Stimulated activated CD8-positive, alpha-beta memory T cell treated with anti-CD3 and anti-CD28 coated beads, Interleukin-7, amount 100 ng/mL, for 48 hours (primary cell): ENCODE results near the gene RDX.

Source experiments
- DNase-seq, 2 donors: peaks; one replicate each; pipeline ENCODE4 v3.0.0-alpha.2; 2020; ENCODE audit warnings: low read depth in 1 of 2; ENCODE audit errors: extremely low read depth in 1 of 2

The RDX gene

DNA sequence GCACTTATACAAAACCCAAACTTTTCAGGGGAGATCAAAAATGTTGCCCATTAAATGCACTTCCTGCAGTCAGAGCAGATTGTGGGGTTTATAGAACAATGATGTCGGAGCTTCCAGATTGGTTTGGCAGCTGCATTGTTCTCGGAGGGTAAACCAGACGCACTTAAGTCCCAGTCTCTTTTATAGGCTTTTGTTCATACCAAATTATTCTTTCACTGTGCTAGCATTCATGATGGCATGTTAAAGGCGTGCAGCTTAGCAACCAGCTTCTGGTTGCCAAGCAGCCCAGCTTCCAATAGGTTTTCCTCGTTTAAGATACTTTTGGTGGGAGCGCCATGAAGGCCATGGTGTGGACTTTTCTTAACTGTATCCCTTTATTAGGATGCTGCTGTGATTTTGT lies 162.3 kb downstream of the RDX start:
- no peak for DNase-seq

GRCh38 chr11:110133160-110133559 lies 163.3 kb downstream of the RDX start:
- no peak for DNase-seq

DNA sequence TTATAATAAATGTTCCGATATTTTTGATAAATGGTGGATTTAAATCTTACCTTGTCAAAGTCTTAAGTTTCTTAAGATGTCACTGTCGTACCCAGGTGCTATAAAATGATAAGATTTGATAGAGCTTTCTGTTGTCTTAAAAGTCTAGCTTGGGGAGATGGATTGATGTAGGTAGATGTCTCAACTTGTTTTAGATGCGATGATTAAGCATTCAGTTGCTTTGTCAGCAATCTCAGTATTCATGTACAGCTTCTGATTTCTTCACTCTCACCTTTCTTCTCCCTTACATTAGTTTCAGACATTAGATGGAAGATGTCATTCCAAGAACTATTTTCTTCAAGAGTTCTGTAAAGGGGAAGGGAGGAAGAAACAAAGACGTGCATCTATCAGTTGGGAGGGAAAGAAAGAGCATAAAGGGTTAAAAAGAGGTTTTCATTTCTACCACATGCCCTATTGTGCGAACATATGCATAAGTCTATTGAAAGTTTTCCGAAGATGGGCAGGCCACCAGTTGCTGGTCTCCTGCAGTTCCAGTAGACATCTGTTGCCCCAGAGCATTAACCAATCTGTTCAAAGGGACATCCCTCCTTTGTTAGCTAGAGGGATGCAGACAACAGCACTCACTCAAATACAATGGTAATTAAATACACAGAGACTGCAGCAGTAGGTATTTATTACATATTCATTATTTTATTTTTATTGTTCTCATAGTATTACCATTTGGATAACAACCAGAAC lies 164.9 kb downstream of the RDX start:
- DNase-seq, result no peak

GRCh38 chr11:110130642-110131238 lies 165.7 kb downstream of the RDX start:
- no peak for DNase-seq

DNA sequence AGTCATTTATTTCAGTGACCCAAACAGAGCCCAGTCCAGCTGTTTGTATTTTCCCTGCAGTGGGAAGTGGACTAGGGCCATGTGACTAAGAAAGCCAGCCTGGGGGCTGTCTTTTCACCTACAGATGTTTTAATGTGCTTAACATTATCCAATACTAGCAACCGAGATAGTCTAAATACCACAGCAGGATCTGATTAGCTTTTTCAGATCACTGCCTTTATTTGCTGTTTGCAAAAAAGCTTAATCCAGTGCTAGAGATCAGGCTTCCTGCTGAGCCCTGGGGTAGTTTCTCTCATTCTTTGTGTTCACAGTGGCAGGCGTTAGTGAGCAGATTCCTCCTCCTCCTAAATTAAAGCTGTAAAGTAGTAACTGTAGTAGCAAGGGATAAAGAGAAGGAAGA lies 168.3 kb downstream of the RDX start:
- DNase-seq, result no peak

- DNase-seq, result no peak
These were observed 169.5 kb downstream of the RDX start for GRCh38 chr11:110126936-110127335.

- DNase-seq, result no peak
These were observed 170.8 kb downstream of the RDX start for GRCh38 chr11:110125632-110126031.
